HCT116 (cell line): ENCODE results near the gene STXBP5. TPM values are rescaled to one million over a fixed set of nuclear protein-coding genes. Genes with fewer than 3 reads are reported as not detected.

Experiments
- ATAC-seq: fragments of 200-7000 bp; cut with Tn5 transposase; 2 replicates; pipeline ENCODE4 v1.9.1; 2020; ENCODE audit warnings: mild to moderate bottlenecking, moderate library complexity
- BruUV-seq: library from RNA; stranded (reverse); fragments of 400-500 nt; replicated peaks from 2 replicates; lab custom pipeline; 2021; lab: Mats Ljungman, UMichigan
- CTCF ChIA-PET: fragments of 300-600 bp; sonication (Branson Sonifier 250); formaldehyde crosslinking; loops from one replicate; lab custom pipeline; 2021; ENCODE audit warnings: antibody characterized with exemption; lab: Charles Lee
- POLR2A ChIA-PET: fragments of 300-600, 350-600 bp; sonication (Branson Sonifier 250); formaldehyde crosslinking; loops from one replicate; lab custom pipeline; 2021; ENCODE audit warnings: antibody characterized with exemption; lab: Charles Lee
- RAD21 ChIA-PET, 2 experiments: fragments of 300-600 bp; sonication (Branson Sonifier 250); formaldehyde crosslinking; loops; one replicate each; lab custom pipeline; 2023; ENCODE audit warnings: low total read pairs in 2 of 2; ENCODE audit not compliant: uncharacterized antibody in 2 of 2, unreplicated experiment in 2 of 2, low non-redundant PET in 1 of 2; lab: Charles Lee
- DNase-seq: peaks from one replicate; pipeline ENCODE4 v3.0.0-alpha.2; 2010; ENCODE audit warnings: low read depth, low spot score
- H2AFZ ChIP-seq: fragments of 200-600 bp; shearing (Covaris generic), sonication (generic); 2 replicates; pipeline ENCODE4 v1.6.1; 2017; ENCODE audit warnings: low read depth, mixed run types, mixed read lengths, antibody characterized with exemption, low read length; ENCODE audit not compliant: poor library complexity, severe bottlenecking
- H3K27ac ChIP-seq: 2 replicates; pipeline ENCODE4 v1.5.1; 2012; ENCODE audit warnings: low read depth, low read length
- H3K27me3 ChIP-seq: fragments of 200-600 bp; sonication (generic); 2 replicates; pipeline ENCODE4 v1.6.1; 2016; ENCODE audit warnings: mixed run types, low read length, mixed read lengths; ENCODE audit not compliant: insufficient read depth
- H3K36me3 ChIP-seq, 2 experiments: fragments of 200-500 bp in 1 of 2; fragments of 200-600 bp in 1 of 2; sonication (Bioruptor generic) in 1 of 2; sonication (generic) in 1 of 2; 2 replicates each; pipeline versions ENCODE4 v1.5.1 to v1.6.1; 2014 to 2016; ENCODE audit warnings: low read length in 2 of 2, inconsistent platforms in 1 of 2, mixed read lengths in 1 of 2, mixed run types in 1 of 2; ENCODE audit not compliant: insufficient read depth in 2 of 2, control insufficient read depth in 1 of 2
- H3K4me1 ChIP-seq, 2 experiments: fragments of 200-600 bp in 1 of 2; sonication (generic) in 1 of 2; 2 replicates each; pipeline versions ENCODE4 v1.5.1 to v1.6.1; 2012 to 2017; ENCODE audit warnings: low read length in 2 of 2, inconsistent platforms in 1 of 2, mild to moderate bottlenecking in 1 of 2, mixed read lengths in 1 of 2, mixed run types in 1 of 2, moderate library complexity in 1 of 2; ENCODE audit not compliant: insufficient read depth in 2 of 2, control insufficient read depth in 1 of 2
- H3K4me2 ChIP-seq: fragments of 200-600 bp; sonication (generic); 2 replicates; pipeline ENCODE4 v1.6.1; 2017; ENCODE audit warnings: mixed run types, low read length, mixed read lengths
- H3K4me3 ChIP-seq, 2 experiments: fragments of 200-600 bp in 1 of 2; sonication (generic) in 1 of 2; replicated peaks in 1 of 2; 2 replicates each; pipeline ENCODE4 v1.5.1; 2011 to 2016; ENCODE audit warnings: low read length in 2 of 2, control low read depth in 1 of 2, low read depth in 1 of 2, mild to moderate bottlenecking in 1 of 2, mixed read lengths in 1 of 2, mixed run types in 1 of 2
- H3K79me2 ChIP-seq: fragments of 200-600 bp; sonication (generic); 2 replicates; pipeline ENCODE4 v1.6.1; 2017; ENCODE audit warnings: mild to moderate bottlenecking, mixed run types, low read length, moderate library complexity, mixed read lengths; ENCODE audit not compliant: insufficient read depth
- H3K9ac ChIP-seq: fragments of 200-600 bp; sonication (generic); 2 replicates; pipeline ENCODE4 v1.6.1; 2016; ENCODE audit warnings: low read length, mixed read lengths
- H3K9me2 ChIP-seq: fragments of 200-600 bp; sonication (generic), shearing (Covaris generic); 2 replicates; pipeline ENCODE4 v1.6.1; 2017; ENCODE audit warnings: mixed run types, mild to moderate bottlenecking, moderate library complexity; ENCODE audit not compliant: insufficient read depth
- H3K9me3 ChIP-seq, 2 experiments: fragments of 200-500 bp in 1 of 2; fragments of 200-600 bp in 1 of 2; sonication (Bioruptor generic) in 1 of 2; sonication (generic) in 1 of 2; 2 replicates each; pipeline ENCODE4 v1.6.1; 2014 to 2017; ENCODE audit warnings: low read length in 2 of 2, mixed read lengths in 2 of 2, inconsistent platforms in 1 of 2, low read depth in 1 of 2, mild to moderate bottlenecking in 1 of 2, mixed run types in 1 of 2, moderate library complexity in 1 of 2; ENCODE audit not compliant: control insufficient read depth in 1 of 2, insufficient read depth in 1 of 2
- H4K20me1 ChIP-seq: fragments of 200-600 bp; sonication (generic), shearing (Covaris generic); 2 replicates; pipeline ENCODE4 v1.6.1; 2017; ENCODE audit warnings: mixed run types, mild to moderate bottlenecking, moderate library complexity; ENCODE audit not compliant: insufficient read depth
- CBX3 ChIP-seq: IDR thresholded peaks from 2 replicates; pipeline ENCODE4 v1.6.1; 2012; ENCODE audit warnings: low read depth
- CEBPB ChIP-seq: IDR thresholded peaks from 2 replicates; pipeline ENCODE4 v1.6.1; 2012; ENCODE audit warnings: low read depth
- ELF1 ChIP-seq: IDR thresholded peaks from 2 replicates; pipeline ENCODE4 v1.6.1; 2012; ENCODE audit warnings: low read depth, borderline replicate concordance
- EZH2 ChIP-seq: fragments of 200-600 bp; sonication (generic); IDR thresholded peaks from 2 replicates; pipeline ENCODE4 v1.6.1; 2017; ENCODE audit warnings: antibody characterized with exemption, mixed run types
- FOSL1 ChIP-seq: IDR thresholded peaks from 2 replicates; pipeline ENCODE4 v1.6.1; 2012; ENCODE audit warnings: low read depth
- JUND ChIP-seq: IDR thresholded peaks from 2 replicates; pipeline ENCODE4 v1.6.1; 2012
- POLR2A ChIP-seq: IDR thresholded peaks from 2 replicates; pipeline ENCODE4 v1.7.0; 2011; ENCODE audit warnings: borderline replicate concordance; ENCODE audit not compliant: insufficient read depth, insufficient read length; ENCODE audit errors: extremely low read depth
- RAD21 ChIP-seq: IDR thresholded peaks from 2 replicates; pipeline ENCODE4 v1.6.1; 2012; ENCODE audit warnings: low read depth, mild to moderate bottlenecking
- SIN3A ChIP-seq: IDR thresholded peaks from 2 replicates; pipeline ENCODE4 v1.6.1; 2012; ENCODE audit warnings: low read depth
- TCF7L2 ChIP-seq: IDR thresholded peaks from 2 replicates; pipeline ENCODE4 v1.7.0; 2011; ENCODE audit warnings: borderline replicate concordance, inconsistent platforms; ENCODE audit not compliant: insufficient read depth, insufficient read length; ENCODE audit errors: extremely low read depth
- intact Hi-C: fragments of 100-400 bp; cut with micrococcal nuclease; formaldehyde crosslinking; loops from 2 replicates; pipeline ENCODE4 v1.10.0; 2022
- total RNA-seq: library from RNA; stranded (reverse); gene quantifications from one replicate; pipeline ENCODE4 v1.2.1, GENCODE V29; 2021; ENCODE audit not compliant: unreplicated experiment
- TF ChIP-seq, protein P1 (sequence below): IDR thresholded peaks from 2 replicates; pipeline ENCODE4 v1.6.1; 2011; ENCODE audit warnings: mild to moderate bottlenecking, low read length, moderate library complexity; ENCODE audit not compliant: insufficient replicate concordance; ENCODE audit errors: extremely low read depth

Gene STXBP5
- total RNA-seq, 1 experiment from 2014 or later: 12.6 TPM

DNA sequence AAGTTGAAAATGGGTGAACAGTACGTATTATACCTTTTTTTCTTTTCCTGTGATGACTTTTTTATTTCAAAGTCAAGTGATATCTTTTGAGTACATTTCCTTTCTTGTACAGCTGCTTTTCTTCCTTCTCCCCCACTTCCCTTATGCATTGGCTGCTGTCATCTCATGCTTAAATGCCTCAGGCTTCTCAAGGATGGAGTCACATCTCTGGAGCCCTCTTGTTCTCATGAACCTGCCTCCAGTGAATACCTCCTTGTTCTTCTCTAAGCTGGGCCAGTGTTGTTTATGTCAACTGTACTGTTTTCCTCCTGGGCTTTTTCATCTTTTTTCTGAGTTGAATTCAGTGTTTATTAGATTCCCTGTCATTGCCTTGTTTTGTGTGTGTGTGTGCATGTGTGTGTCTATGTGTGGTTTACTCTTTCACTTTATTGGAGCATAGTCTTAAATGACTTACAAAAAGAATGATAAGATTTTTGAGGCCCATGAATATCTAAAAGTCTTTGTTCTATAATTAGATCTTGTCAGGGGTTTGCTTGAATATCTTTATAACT is 23.6 kb downstream of the STXBP5 start:
- CTCF ChIA-PET: no interaction called here
- intact Hi-C loops: loop anchor here (10.0 kb wide), 1 partner anchor 373 kb away; no protein-coding TSS in a partner anchor
- RAD21 ChIA-PET: no interaction called here

DNA sequence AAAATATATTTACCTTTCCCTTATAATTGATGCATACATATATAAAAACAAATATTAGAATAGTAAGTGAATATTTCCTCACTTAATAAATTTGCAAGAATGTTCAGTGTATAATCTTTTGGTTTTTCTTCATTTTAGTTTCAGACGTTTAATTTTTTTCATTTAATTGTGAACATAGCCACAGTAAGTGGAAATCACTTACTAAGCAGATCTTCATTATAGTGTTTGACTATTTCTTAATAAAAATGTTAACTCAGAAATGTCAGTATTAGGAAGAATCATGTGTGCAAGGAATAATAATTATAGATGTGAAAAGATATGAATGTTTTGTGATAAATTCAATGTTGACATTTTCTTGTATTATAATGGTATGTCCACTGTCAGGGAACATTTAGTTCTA is 27.4 kb downstream of the STXBP5 start:
- no peaks in the 10 kb centered on the region for H3K9me3 ChIP-seq
- no peaks in the 10 kb centered on the region for H3K27me3 ChIP-seq
- ChIA-PET RAD21 (no interaction called here), POLR2A (no interaction called here), CTCF (no interaction called here)
- H3K4me1 ChIP-seq: no peaks in the 10 kb centered on the region
- no peak for TF ChIP-seq RAD21
- TF ChIP-seq TCF7L2: no peak
- no peak for TF ChIP-seq ELF1
- no peak for TF ChIP-seq EZH2
- no peak for TF ChIP-seq POLR2A
- TF ChIP-seq CBX3: no peak
- no peak for TF ChIP-seq SIN3A
- TF ChIP-seq, protein P1, sequence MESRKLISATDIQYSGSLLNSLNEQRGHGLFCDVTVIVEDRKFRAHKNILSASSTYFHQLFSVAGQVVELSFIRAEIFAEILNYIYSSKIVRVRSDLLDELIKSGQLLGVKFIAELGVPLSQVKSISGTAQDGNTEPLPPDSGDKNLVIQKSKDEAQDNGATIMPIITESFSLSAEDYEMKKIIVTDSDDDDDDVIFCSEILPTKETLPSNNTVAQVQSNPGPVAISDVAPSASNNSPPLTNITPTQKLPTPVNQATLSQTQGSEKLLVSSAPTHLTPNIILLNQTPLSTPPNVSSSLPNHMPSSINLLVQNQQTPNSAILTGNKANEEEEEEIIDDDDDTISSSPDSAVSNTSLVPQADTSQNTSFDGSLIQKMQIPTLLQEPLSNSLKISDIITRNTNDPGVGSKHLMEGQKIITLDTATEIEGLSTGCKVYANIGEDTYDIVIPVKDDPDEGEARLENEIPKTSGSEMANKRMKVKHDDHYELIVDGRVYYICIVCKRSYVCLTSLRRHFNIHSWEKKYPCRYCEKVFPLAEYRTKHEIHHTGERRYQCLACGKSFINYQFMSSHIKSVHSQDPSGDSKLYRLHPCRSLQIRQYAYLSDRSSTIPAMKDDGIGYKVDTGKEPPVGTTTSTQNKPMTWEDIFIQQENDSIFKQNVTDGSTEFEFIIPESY: no peak
- TF ChIP-seq FOSL1: no peak
- no peak overlapping the region for H3K27ac ChIP-seq
- no peaks in the 10 kb centered on the region for H4K20me1 ChIP-seq
- H3K4me2 ChIP-seq: no peak overlapping the region
- H3K36me3 ChIP-seq: no peaks in the 10 kb centered on the region
- no TSS peak for BruUV-seq
- no peaks in the 10 kb centered on the region for H3K79me2 ChIP-seq
- no peak overlapping the region for H2AFZ ChIP-seq
- H3K9ac ChIP-seq: no peak overlapping the region
- no peak for ATAC-seq
- no peak for DNase-seq
- H3K4me3 ChIP-seq: no peak overlapping the region
- H3K9me2 ChIP-seq: no peaks in the 10 kb centered on the region
- intact Hi-C loops: no loop called here

More for the DNA sequence above, 23.6 kb downstream of the STXBP5 start:
- Histone ChIP-seq H3K27me3 (no peaks in the 10 kb centered on the region), H3K4me2 (no peak overlapping the region), H3K79me2 (no peaks in the 10 kb centered on the region), H3K36me3 (no peaks in the 10 kb centered on the region), H3K4me3 (no peak overlapping the region), H3K9me2 (no peaks in the 10 kb centered on the region), H3K9me3 (no peaks in the 10 kb centered on the region), H2AFZ (no peak overlapping the region), H3K27ac (no peak overlapping the region), H3K9ac (no peak overlapping the region), H4K20me1 (no peaks in the 10 kb centered on the region), H3K4me1 (no peaks in the 10 kb centered on the region)
- POLR2A ChIA-PET: interaction anchor here (0.6 kb wide), 1 partner anchor 366 kb away, joined by 4 read pairs; no protein-coding TSS in a partner anchor
- DNase-seq: no peak
- TF ChIP-seq CEBPB (no peak), JUND (no peak), POLR2A (no peak)
- no TSS peak for BruUV-seq
- ATAC-seq: no peak
